IMR-90 (cell line): ENCODE measurements around the gene CEP97.

Source experiments
- BHLHE40 ChIP-seq: fragments of 150-350 bp; IDR thresholded peaks from 2 replicates; pipeline ENCODE4 v1.6.1; 2016; ENCODE audit warnings: mild to moderate bottlenecking, low read depth, low read length
- CTCF ChIP-seq: conservative IDR thresholded peaks from 2 replicates; pipeline ENCODE4 v1.5.1; 2012; ENCODE audit warnings: mild to moderate bottlenecking, low read depth, low read length, improper control_type of control experiment
- ELK1 ChIP-seq: fragments of 150-350 bp; IDR thresholded peaks from 2 replicates; pipeline ENCODE4 v1.6.1; 2016; ENCODE audit warnings: low read depth, mild to moderate bottlenecking, low read length, moderate library complexity, borderline replicate concordance
- MAZ ChIP-seq: IDR thresholded peaks from 2 replicates; pipeline ENCODE4 v1.6.1; 2012; ENCODE audit warnings: low read depth, mild to moderate bottlenecking, low read length, improper control_type of control experiment, moderate library complexity, borderline replicate concordance
- MXI1 ChIP-seq: IDR thresholded peaks from 2 replicates; pipeline ENCODE4 v1.6.1; 2012; ENCODE audit warnings: low read depth, mild to moderate bottlenecking, low read length, moderate library complexity, borderline replicate concordance
- NFE2L2 ChIP-seq: fragments of 150-350 bp; IDR thresholded peaks from 2 replicates; pipeline ENCODE4 v1.6.1; 2016; ENCODE audit warnings: low read depth, mild to moderate bottlenecking, low read length
- POLR2A ChIP-seq: IDR thresholded peaks from 2 replicates; pipeline ENCODE4 v1.6.1; 2012; ENCODE audit warnings: mild to moderate bottlenecking, low read depth, low read length
- RAD21 ChIP-seq: IDR thresholded peaks from 2 replicates; pipeline ENCODE4 v1.6.1; 2012; ENCODE audit warnings: low read length, improper control_type of control experiment
- RFX5 ChIP-seq: IDR thresholded peaks from 2 replicates; pipeline ENCODE4 v1.8.0; 2012; ENCODE audit warnings: low read depth, mild to moderate bottlenecking, low read length, moderate library complexity
- SMC3 ChIP-seq: fragments of 150-350 bp; IDR thresholded peaks from 2 replicates; pipeline ENCODE4 v1.6.1; 2016; ENCODE audit warnings: low read depth, mild to moderate bottlenecking, antibody characterized with exemption, low read length, moderate library complexity
- USF2 ChIP-seq: fragments of 150-350 bp; IDR thresholded peaks from 2 replicates; pipeline ENCODE4 v1.6.1; 2017; ENCODE audit warnings: mild to moderate bottlenecking, antibody characterized with exemption, low read length, low read depth

GRCh38 chr3:101730839-101731238, 6.4 kb downstream of the CEP97 start:
- TF ChIP-seq BHLHE40 (no peak), CTCF (no peak), MXI1 (no peak), ELK1 (no peak), POLR2A (no peak), MAZ (no peak), RFX5 (no peak), RAD21 (no peak), USF2 (no peak), NFE2L2 (no peak), SMC3 (no peak)
